Spleen (tissue), 11 donors: ENCODE data around the gene GLI2. TPM values are rescaled to one million over a fixed set of nuclear protein-coding genes. Genes with fewer than 3 reads are reported as not detected.

Experiments used
- DNase-seq: peaks from one replicate; pipeline ENCODE4 v3.0.0-alpha.2; 2020
- H3K27ac ChIP-seq, 8 donors: fragments of 200-600 bp; sonication (generic) in 7 of 8; 1 replicate in 4 of 8; 2 replicates in 4 of 8; pipeline versions ENCODE4 v1.5.0 to v1.8.0; 2016 to 2021; ENCODE audit warnings: inconsistent platforms in 4 of 8, mild to moderate bottlenecking in 4 of 8, moderate library complexity in 1 of 8
- H3K27me3 ChIP-seq, 7 donors: fragments of 200-600 bp; sonication (generic) in 6 of 7; replicated peaks in 1 of 7; 1 replicate in 4 of 7; 2 replicates in 3 of 7; pipeline versions ENCODE4 v1.5.0 to v1.8.0; 2016 to 2021; ENCODE audit warnings: inconsistent platforms in 3 of 7, mild to moderate bottlenecking in 1 of 7
- H3K36me3 ChIP-seq, 6 donors: fragments of 200-600 bp; sonication (generic) in 5 of 6; 1 replicate in 4 of 6; 2 replicates in 2 of 6; pipeline versions ENCODE4 v1.5.0 to v1.8.0; 2016 to 2021; ENCODE audit warnings: inconsistent platforms in 2 of 6
- H3K4me1 ChIP-seq, 6 donors: fragments of 200-600 bp; sonication (generic) in 5 of 6; 1 replicate in 3 of 6; 2 replicates in 3 of 6; pipeline versions ENCODE4 v1.5.0 to v1.8.0; 2016 to 2021; ENCODE audit warnings: inconsistent platforms in 3 of 6
- H3K4me3 ChIP-seq, 8 donors: fragments of 200-600 bp; sonication (generic) in 7 of 8; 1 replicate in 4 of 8; 2 replicates in 4 of 8; pipeline versions ENCODE4 v1.5.0 to v1.8.0; 2016 to 2021; ENCODE audit warnings: inconsistent platforms in 4 of 8, mild to moderate bottlenecking in 4 of 8, moderate library complexity in 2 of 8
- H3K9me3 ChIP-seq, 8 donors: fragments of 200-600 bp; sonication (generic) in 7 of 8; 1 replicate in 4 of 8; 2 replicates in 4 of 8; pipeline versions ENCODE4 v1.5.0 to v1.8.0; 2016 to 2021; ENCODE audit warnings: inconsistent platforms in 4 of 8
- POLR2A ChIP-seq, 3 donors: fragments of 450-650 bp; IDR thresholded peaks; one replicate each; pipeline ENCODE4 v1.5.1; 2017; ENCODE audit warnings: antibody characterized with exemption in 3 of 3, mild to moderate bottlenecking in 1 of 3
- POLR2AphosphoS5 ChIP-seq, 3 donors: sonication (generic); formaldehyde crosslinking; IDR thresholded peaks; one replicate each; pipeline ENCODE4 v1.5.1; 2017; ENCODE audit warnings: antibody characterized with exemption in 3 of 3
- WGBS, 5 donors: extraction: QIAGEN DNeasy Blood & Tissue Kit in 3 of 5; methylation state at CpG; one replicate each; pipeline versions ENCODE4 v1.1.5 to v1.1.7; 2013 to 2018; 5-methylcytosine and 5-hydroxymethylcytosine counted together
- intact Hi-C: fragments of 100-400 bp; cut with DNase I; formaldehyde crosslinking; loops from one replicate; pipeline ENCODE4 v1.15.0; 2023; ENCODE audit warnings: low total_unique reads
- polyA plus RNA-seq, 3 donors: library from polyadenylated mRNA; stranded (reverse); fragments of 200-250 nt; gene quantifications; one replicate each; pipeline ENCODE4 v1.2.1, GENCODE V29; 2013
- total RNA-seq, 7 donors: library from RNA; depleted of rRNA in 3 of 7; stranded (reverse); fragments of >200 nt in 3 of 7; fragmentation: NEBNext Ultra II Directional in 4 of 7; extraction: Animal tissue kit (Norgen Biotek cat#: 25700) in 4 of 7; gene quantifications; one replicate each; pipeline versions ENCODE4 v1.1.0 to v1.2.1, GENCODE V29; 2016 to 2021
- TF ChIP-seq, protein P1 (sequence below), 11 experiments: fragments of 200-600 bp in 7 of 11; fragments of 450-650 bp in 4 of 11; sonication (generic) in 4 of 11; IDR thresholded peaks in 8 of 11; conservative IDR thresholded peaks in 3 of 11; 1 replicate in 7 of 11; 2 replicates in 4 of 11; pipeline versions ENCODE4 v1.4.0 to v1.8.0; 2016 to 2021; ENCODE audit warnings: antibody characterized with exemption in 11 of 11, inconsistent platforms in 4 of 11, mild to moderate bottlenecking in 1 of 11
- donor health status: healthy with polysubstance abuse.
- donor health status: DM: no; HTN: no; CAD: no; lungs with moderate emphysema.
- donor health status: DM: no; HTN: no; CAD: no.
- donor health status: Bipolar disorder and iron deficiency.
- donor health status: healthy.
- donor health status: DM: no; HTN: no; CAD: no.
- donor health status: DM: yes; HTN: yes; CAD: no.

Gene GLI2
- total and polyA plus RNA-seq, 10 donors, result 0.22 to 10.6 (median 1.4) TPM

- Histone ChIP-seq H3K36me3 (no peaks in the 10 kb centered on the region), H3K4me1 (peaks cover 0 to 44% (median 8%) of the 10 kb centered on the region in 6 donors), H3K4me3 (no peak overlapping the region), H3K27ac (peak overlapping the region in 3 of 8 donors; percentile 16 to 68 (median 39)), H3K9me3 (no peaks in the 10 kb centered on the region), H3K27me3 (peaks cover 0 to 23% (median 0%) of the 10 kb centered on the region in 7 donors)
- TF ChIP-seq POLR2AphosphoS5 (IDR thresholded peaks at IDR 0.05), result no peak
- no peak for TF ChIP-seq POLR2A (IDR thresholded peaks at IDR 0.05)
- TF ChIP-seq, protein P1, sequence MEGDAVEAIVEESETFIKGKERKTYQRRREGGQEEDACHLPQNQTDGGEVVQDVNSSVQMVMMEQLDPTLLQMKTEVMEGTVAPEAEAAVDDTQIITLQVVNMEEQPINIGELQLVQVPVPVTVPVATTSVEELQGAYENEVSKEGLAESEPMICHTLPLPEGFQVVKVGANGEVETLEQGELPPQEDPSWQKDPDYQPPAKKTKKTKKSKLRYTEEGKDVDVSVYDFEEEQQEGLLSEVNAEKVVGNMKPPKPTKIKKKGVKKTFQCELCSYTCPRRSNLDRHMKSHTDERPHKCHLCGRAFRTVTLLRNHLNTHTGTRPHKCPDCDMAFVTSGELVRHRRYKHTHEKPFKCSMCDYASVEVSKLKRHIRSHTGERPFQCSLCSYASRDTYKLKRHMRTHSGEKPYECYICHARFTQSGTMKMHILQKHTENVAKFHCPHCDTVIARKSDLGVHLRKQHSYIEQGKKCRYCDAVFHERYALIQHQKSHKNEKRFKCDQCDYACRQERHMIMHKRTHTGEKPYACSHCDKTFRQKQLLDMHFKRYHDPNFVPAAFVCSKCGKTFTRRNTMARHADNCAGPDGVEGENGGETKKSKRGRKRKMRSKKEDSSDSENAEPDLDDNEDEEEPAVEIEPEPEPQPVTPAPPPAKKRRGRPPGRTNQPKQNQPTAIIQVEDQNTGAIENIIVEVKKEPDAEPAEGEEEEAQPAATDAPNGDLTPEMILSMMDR (IDR thresholded peaks at IDR 0.05 in 8 of 11, conservative IDR thresholded peaks at IDR 0.05 in 3 of 11), result no peak
- DNase-seq, result peak; percentile 59
- 84 to 94% (median 92%) methylated on average over 10 of the region's 10 CpGs for WGBS, 5 donors
- intact Hi-C loops, result no loop called here
Observed at GRCh38 chr2:120763931-120764330, 28.3 kb downstream of the GLI2 start.

GRCh38 chr2:120764492-120764891 lies 28.8 kb downstream of the GLI2 start:
- WGBS, 5 donors, result 65 to 84% (median 83%) methylated on average over 6 of the region's 6 CpGs
- no peaks in the 10 kb centered on the region for H3K9me3 ChIP-seq
- no peak overlapping the region for H3K4me3 ChIP-seq
- TF ChIP-seq POLR2A (IDR thresholded peaks at IDR 0.05) (no peak), POLR2AphosphoS5 (IDR thresholded peaks at IDR 0.05) (no peak)
- TF ChIP-seq, protein P1 (IDR thresholded peaks at IDR 0.05 in 8 of 11, conservative IDR thresholded peaks at IDR 0.05 in 3 of 11), result no peak
- peaks cover 0 to 23% (median 0%) of the 10 kb centered on the region in 7 donors for H3K27me3 ChIP-seq
- intact Hi-C loops, result no loop called here
- peak; percentile 4 for DNase-seq
- peak overlapping the region in 7 of 8 donors; percentile 60 to 81 (median 72) for H3K27ac ChIP-seq
- H3K36me3 ChIP-seq, result no peaks in the 10 kb centered on the region
- peaks cover 0 to 38% (median 7%) of the 10 kb centered on the region in 6 donors for H3K4me1 ChIP-seq

- 77 to 88% (median 80%) methylated on average over 9 to 11 of the region's 11 CpGs for WGBS, 5 donors
- H3K4me1 ChIP-seq, result peaks cover 0 to 35% (median 7%) of the 10 kb centered on the region in 6 donors
- peak overlapping the region in 7 of 8 donors; percentile 60 to 81 (median 72) for H3K27ac ChIP-seq
- TF ChIP-seq, protein P1 (IDR thresholded peaks at IDR 0.05 in 8 of 11, conservative IDR thresholded peaks at IDR 0.05 in 3 of 11), result no peak
- TF ChIP-seq POLR2A (IDR thresholded peaks at IDR 0.05), result no peak
- no peak for TF ChIP-seq POLR2AphosphoS5 (IDR thresholded peaks at IDR 0.05)
- no peak overlapping the region for H3K4me3 ChIP-seq
- peaks cover 0 to 20% (median 0%) of the 10 kb centered on the region in 7 donors for H3K27me3 ChIP-seq
- H3K9me3 ChIP-seq, result no peaks in the 10 kb centered on the region
- intact Hi-C loops, result no loop called here
- DNase-seq, result peak; percentile 66
- H3K36me3 ChIP-seq, result no peaks in the 10 kb centered on the region
Observed at GRCh38 chr2:120764991-120765677, 29.5 kb downstream of the GLI2 start.

GRCh38 chr2:120765678-120766469 lies 30.2 kb downstream of the GLI2 start:
- Histone ChIP-seq H3K36me3 (no peaks in the 10 kb centered on the region), H3K4me1 (peaks cover 0 to 28% (median 7%) of the 10 kb centered on the region in 6 donors), H3K27ac (peak overlapping the region; percentile 21 to 81 (median 74)), H3K9me3 (no peaks in the 10 kb centered on the region), H3K27me3 (peaks cover 0 to 16% (median 0%) of the 10 kb centered on the region in 7 donors), H3K4me3 (no peak overlapping the region)
- DNase-seq, result peak; percentile 82
- WGBS, 5 donors, result 61 to 72% (median 65%) methylated on average over 25 to 27 of the region's 27 CpGs
- intact Hi-C loops, result no loop called here
- TF ChIP-seq POLR2AphosphoS5 (IDR thresholded peaks at IDR 0.05) (peak; percentile 82 to 86 (median 86)), POLR2A (IDR thresholded peaks at IDR 0.05) (no peak)
- TF ChIP-seq, protein P1 (IDR thresholded peaks at IDR 0.05 in 8 of 11, conservative IDR thresholded peaks at IDR 0.05 in 3 of 11), result no peak
